ENCODE data around the gene FURIN.
"Not testable (repeated sequence)": the region's sequence is repeated elsewhere in the genome, so short reads cannot be mapped to it uniquely, and the experiment has no call there.

FURIN gene

DNA sequence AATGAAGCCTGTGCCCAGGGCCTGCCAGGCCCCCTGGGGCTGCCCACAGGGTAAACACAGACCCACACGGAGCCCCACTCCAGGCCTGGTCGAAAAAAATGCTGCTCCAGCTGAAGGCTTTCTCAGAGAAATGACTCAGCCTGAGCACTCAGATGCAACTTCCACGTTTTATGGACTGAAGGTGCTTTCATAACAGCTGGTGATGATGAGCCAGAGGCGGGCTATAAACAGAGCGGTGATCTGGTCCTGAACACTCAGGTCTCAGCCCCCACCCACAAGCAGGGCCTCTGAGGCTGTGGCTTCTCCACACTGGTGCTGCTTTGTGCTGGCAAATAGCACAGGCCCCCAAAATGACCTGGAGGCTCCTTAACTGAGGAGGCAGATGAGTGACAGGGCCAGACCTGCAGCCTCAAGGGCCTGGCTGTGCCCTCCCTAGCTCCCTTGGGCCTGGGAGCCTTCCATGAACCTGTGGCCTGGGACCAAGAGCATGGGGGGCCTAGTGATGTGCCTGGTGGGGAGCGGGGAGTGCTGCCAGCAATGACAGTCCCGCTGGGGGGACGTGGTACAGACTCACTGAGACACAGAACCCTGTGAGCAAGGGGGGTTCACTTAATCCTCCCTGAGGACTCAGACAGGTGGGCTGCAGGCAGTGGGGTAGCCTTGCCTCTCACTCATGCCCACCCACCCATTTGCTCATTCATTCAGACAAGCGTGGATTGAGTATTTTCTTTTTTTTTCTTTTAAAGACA lies 23.0 kb upstream of the FURIN start:
- no peak for DNase-seq

DNA sequence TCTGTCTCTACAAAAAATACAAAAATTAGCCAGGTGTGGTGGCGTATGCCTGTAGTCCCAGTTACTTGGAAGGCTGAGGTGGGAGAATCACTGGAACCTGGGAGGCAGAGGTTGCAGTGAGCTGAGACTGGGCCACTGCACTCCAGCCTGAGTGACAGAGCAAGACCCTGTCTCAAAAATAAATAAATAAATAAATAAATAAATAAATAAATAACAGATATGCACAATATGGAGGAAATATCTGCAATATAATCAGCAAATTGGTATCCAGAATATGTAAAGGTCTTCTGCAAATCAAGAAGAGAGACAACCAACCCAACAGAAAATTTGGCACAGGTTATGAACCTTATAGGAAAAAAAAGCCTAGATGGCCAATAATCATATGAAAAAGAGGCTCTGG lies 19.0 kb upstream of the FURIN start:
- DNase-seq = not testable (repeated sequence)

DNA sequence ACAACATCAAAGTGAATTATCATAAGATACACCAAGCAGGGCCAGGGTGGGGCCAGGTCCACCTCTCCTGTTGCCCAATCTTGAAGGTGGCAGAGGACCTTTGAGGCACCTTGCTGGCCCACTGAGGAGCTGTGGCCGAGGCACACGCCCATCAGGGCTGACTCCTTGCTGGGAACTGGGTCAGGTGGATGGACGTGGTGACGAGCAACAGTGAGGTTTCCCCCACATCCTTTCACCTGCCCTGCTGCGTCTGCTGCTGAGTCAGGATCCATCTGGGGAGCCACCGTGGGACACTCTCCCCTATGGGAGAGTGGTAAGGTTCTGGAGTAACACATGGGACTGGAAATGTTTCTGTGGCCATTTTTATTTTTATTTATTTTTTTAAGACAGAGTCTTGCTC lies 17.3 kb upstream of the FURIN start:
- no peak for DNase-seq

DNA sequence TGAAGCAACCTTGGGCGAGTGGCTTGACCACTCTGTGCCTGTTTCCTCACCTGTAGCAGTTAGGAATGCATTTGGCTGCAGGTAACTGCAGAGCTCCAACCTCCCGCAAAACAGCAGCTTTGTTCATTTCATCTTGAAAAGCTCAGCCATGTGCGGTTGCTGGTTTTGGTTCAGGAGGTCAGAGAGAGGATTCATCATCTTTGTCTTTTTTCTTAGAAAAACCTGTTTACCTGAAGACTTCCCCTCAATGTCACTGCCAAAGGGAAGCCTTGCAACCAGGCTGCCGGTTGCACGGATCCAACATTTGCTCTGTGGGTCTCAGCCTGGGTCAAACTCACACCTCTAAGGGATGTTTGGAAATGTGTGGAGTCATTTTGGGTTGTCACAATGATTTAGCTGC lies 16.4 kb upstream of the FURIN start:
- DNase-seq = no peak

DNA sequence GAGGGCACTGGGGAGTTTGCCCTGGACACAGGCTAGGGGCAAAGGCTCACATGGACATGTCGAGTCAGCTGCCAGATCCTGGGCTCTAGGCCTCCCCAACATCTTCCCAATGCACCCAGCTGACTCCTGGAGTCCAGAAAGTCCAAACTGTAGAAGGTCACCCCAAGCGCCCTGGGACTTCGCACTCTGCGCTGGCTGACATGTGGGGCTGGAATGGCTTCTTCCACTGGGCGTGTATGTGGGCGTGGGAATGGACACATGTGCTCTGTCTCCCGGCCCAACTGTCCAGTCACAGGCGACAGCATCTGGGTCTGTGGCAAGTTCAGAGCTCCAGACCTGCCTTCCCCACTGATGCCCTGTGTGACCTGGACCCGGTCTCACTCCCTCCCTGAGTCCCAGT lies 13.2 kb upstream of the FURIN start:
- DNase-seq = no peak

GRCh38 chr15:90857337-90857736 lies 11.1 kb upstream of the FURIN start:
- DNase-seq = no peak

DNA sequence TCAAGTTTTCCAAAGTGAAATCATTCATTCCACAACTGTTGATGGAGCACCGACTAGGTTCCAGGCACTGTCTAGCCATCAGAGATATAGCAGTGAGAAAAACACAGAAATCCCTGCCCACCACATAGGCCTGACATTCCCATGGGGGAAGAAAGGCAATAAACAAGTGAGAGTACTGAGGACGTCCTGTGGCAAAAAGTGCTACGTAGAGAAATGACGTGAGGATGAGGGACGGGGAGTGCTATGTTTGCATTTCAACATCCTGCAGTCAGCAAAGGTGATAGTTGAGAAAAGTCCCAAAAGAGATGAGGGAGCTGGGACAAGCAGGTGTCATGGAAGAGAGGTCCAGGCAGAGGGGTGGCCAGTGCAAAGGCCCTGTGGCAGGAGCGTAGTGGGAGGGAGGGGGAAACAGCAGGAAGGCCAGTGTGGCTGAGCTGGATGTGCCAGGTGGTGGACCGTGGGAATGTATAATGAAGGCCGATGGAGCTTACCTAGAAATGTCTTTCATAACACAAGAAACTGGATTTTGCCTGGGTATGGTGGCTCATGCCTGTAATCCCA lies 10.4 kb upstream of the FURIN start:
- DNase-seq = no peak

DNA sequence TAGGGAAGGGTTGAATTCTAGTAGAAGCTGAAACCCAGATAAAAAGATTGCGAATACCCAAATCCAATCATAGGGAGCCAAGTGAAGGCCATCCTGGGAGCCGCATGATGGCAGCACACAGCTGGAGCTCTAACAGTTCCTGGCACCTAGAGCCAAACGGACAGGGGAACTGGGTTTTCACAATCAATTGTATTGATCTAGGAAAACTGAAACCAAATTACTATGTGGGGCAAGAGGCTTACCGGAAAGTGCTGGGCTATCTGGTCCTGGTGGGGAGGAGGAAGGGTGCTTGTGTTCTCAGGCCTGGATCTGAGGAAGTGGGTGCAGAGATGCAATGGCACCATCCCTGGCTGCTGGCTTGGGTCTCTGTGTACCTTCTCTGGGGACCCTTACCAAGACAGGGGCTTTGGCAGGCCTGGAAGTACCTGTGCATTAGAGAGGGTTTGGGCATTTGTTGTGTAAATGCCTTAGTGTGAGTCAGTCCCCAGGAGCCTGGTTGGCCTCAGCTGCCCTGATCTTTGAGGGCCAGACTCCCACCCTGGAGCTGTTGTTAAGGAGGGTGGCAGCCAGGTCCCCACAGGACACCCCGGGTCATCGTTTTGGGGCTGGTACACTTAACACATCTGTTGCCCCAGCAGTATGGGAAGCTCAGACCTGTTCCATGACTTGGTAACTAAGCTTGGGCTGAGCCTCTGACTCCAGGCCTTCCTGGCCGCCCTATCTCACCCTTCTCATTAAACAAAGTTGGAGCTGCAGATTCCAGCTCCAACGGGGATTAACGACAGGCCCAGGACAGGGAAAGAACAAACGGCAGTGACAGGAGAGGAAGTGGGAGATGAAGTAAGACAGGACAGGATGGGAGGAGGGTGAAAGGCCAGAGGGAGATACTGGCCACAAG lies 8.9 kb upstream of the FURIN start:
- DNase-seq = no peak

GRCh38 chr15:90860450-90860849 lies 7.9 kb upstream of the FURIN start:
- no peak for DNase-seq

DNA sequence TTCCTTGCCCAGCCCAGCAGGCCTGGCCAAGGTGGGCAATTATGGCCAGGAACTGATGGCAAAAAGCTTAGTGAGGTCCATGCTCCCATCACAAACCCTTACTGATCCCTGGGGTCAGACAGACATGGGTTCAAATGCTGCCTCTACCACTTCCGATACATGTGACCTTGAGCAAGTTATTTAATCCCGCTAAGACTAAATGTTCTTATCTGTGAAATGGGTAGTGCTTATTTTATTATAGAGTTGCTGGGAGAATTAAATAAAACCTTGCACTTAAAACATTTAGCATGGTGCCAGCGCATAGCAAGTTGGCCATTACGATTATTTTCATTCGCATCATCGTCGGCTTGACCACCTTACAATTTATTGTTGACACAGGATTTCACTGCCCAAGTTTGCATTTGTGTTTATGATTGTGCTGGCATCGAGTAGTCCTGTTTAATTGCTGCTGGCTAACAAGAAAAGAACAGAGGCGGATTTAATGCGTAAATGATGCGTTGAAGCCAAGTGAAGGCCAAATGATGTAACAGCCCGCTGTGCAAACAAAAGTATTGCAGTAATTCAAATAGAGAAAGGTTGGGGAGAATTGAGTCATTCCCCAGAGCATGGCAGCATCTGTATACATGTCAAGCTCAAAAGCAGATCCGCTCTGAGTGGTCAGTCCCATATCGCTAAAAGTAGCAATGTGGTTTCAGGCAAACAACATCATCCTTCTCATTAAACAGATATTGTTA lies 7.3 kb upstream of the FURIN start:
- DNase-seq = no peak

- DNase-seq = no peak
These were observed 5.9 kb upstream of the FURIN start for GRCh38 chr15:90862487-90862886.

- DNase-seq = no peak
These were observed 5.2 kb upstream of the FURIN start for GRCh38 chr15:90862964-90863778.

DNA sequence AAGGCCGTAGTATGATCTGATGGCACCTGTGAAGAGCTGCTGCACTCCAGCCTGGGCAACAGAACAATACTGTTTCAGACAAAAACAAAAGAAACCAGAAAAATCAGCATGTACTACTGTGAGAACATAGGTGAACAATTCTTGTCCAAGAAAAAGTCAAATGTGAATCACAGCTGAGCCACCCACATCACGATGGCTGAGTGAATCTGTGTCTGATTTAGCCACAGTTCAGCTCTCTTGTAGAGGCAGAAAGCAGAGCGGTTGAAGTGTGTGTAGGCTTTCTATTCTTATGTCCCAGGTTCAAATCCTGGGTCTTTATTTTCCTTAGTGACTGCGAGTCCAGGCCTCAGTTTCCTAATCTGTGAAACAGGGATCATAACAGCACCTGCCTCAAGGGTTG lies 4.4 kb upstream of the FURIN start:
- no peak for DNase-seq

GRCh38 chr15:90864507-90864906 lies 3.9 kb upstream of the FURIN start:
- DNase-seq = no peak

DNA sequence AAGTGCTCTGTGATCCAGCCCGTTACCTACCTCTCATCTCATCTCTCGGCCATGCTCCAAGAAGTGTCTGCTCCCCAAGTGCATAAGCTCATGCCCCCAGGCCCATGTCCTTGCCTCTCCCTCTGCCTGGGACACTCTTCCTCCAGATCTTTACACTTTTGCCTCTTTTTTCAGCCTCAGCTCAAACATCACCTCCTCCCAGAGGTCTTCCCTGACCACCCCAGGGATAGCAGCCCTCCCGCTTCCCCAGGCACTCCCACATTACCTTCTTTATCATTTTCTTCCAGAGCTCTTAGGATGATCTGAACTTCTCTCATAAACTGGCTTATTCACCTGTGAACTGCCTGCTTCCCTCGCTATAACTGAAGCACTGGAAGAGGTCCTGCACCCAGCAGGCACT lies 2.7 kb upstream of the FURIN start:
- no peak for DNase-seq

DNA sequence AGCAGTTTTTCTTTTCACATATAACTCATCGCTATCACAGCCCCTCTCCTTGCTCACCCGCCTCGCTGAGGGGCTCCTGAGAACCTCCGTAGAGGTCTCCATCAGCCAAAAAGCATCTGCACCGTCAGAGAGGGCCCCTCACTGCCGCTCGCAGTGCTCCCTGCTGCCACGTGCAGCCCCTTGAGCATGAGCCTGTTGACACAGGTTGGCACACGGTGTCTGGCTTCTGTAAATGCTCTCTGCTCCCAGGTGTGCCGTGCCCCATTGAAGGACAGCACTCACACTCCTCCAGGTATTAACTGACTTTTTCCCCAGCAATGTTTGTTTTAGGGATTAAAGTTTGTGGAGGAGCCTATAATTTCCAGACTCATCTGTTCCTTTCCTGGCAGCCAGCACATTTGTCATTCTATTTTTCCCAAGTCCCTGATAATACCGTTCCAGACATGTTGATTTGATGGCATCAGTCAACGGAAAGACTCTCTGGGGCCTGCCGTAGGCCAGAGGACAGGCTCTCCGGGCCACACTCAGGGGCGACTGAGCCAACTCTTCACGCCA lies 2.1 kb upstream of the FURIN start:
- no peak for DNase-seq

GRCh38 chr15:90866800-90867199 lies 1.6 kb upstream of the FURIN start:
- DNase-seq = no peak

- DNase-seq = no peak
These were observed 753 bp downstream of the FURIN start for GRCh38 chr15:90869140-90869541.

- DNase-seq = peak; percentile 46
These were observed 1.4 kb downstream of the FURIN start for GRCh38 chr15:90869601-90870353.

GRCh38 chr15:90870354-90871138 lies 2.2 kb downstream of the FURIN start:
- DNase-seq = no peak

All from stimulated activated CD4-positive, alpha-beta T cell treated with anti-CD3 and anti-CD28 coated beads, Interleukin-12 subunit alpha, Interleukin-12 subunit beta, amount 100 ng/mL, for 4 hours (primary cell).